Hematopoietic multipotent progenitor cell treated with erythropoietin and hydrocortisone succinate and interleukin-3 and kit ligand, for 17 days (in vitro differentiated cells): ENCODE data around the gene CST1.
"Not testable (repeated sequence)": the region's sequence is repeated elsewhere in the genome, so short reads cannot be mapped to it uniquely, and the experiment has no call there.

Experiments used
- DNase-seq: peaks from one replicate; pipeline ENCODE4 v3.0.0-alpha.2; 2015; ENCODE audit warnings: low spot score

Gene CST1

GRCh38 chr20:23754731-23755130 lies 4.0 kb upstream of the CST1 start:
- no peak for DNase-seq

DNA sequence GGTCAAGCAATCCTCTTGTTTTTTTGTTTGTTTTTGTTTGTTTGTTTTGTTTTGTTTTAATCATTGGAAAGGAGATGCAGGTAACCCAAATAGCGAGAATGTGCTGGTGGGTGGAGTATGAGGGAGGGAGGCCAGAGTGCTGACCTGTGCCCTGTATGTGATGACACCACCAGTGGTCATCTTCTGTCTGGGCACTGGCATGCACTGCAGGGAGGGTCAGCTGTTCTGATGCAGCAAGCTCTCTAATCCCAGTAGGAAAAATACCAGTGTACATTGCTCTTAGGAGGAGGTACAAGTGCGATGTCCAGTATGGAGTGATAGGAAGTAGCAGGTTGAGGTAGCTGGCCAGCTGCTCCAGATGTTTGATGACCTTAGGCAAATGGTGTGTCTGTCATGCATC lies 2.9 kb upstream of the CST1 start:
- DNase-seq: no peak

GRCh38 chr20:23753194-23753548 lies 2.4 kb upstream of the CST1 start:
- no peak for DNase-seq

- DNase-seq: no peak
Measured at GRCh38 chr20:23752481-23753193, 1.9 kb upstream of the CST1 start.

DNA sequence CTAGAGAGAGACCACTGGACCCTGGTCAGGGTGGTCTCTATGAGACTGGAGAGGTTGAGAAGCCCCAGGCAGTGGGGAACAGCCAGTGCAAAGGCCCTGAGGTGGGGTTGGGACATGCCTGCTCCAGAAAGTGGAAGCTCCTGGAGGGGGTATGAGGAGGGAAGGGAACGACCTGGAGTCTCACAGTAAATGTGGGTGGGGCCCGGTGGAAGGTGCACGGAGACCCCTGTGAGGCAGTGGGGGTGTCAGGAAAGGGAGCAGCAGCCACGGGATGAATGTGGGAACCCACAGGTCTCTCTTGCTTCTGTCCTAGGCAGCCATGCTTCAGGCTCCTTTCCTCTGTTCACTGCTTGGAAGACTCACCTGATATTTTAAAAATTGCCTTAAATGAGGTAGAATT lies 1.3 kb upstream of the CST1 start:
- no peak for DNase-seq

- DNase-seq: no peak
Measured at GRCh38 chr20:23749746-23750145, 989 bp downstream of the CST1 start.

GRCh38 chr20:23748975-23749374 lies 1.8 kb downstream of the CST1 start:
- DNase-seq: not testable (repeated sequence)

GRCh38 chr20:23747551-23747950 lies 3.2 kb downstream of the CST1 start:
- not testable (repeated sequence) for DNase-seq

GRCh38 chr20:23747092-23747491 lies 3.6 kb downstream of the CST1 start:
- not testable (repeated sequence) for DNase-seq

DNA sequence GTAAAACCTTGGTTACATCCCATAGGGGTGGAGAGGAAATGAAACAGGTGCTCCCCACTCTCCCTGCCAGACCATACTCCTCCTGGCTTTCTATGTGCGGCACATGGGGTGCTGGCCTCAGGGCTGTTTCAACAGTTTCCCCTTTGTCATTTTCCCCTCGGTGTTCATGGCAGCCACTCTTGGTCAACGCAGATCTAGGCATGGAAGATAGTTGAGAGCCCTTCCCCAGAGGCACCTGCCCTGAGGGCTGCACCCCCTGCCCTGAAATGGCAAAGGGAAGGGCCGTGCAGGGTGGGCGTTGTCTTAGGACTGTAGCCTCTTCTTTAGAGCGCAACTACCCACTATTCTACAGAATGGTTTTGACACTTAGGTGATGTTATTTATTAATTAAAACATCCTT lies 4.4 kb downstream of the CST1 start:
- no peak for DNase-seq

DNA sequence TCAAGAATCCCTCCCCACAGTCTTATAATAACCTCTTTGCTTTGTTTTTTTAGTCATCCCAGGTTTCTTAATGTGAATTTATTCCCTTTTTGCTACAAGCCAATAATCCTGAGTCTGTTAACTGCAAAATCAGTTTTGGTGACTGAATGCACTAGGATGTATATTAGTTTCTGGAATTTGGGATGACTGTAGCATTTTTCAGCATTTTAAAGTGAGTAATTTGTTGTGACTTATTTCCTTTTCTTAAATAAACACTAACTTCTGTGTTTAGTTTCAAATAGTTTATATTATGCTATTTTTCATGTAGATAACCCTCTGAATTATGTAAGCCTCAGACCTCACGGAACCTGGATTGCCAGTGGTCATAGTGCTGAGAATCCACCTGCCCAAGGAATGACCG lies 5.5 kb downstream of the CST1 start:
- no peak for DNase-seq

DNA sequence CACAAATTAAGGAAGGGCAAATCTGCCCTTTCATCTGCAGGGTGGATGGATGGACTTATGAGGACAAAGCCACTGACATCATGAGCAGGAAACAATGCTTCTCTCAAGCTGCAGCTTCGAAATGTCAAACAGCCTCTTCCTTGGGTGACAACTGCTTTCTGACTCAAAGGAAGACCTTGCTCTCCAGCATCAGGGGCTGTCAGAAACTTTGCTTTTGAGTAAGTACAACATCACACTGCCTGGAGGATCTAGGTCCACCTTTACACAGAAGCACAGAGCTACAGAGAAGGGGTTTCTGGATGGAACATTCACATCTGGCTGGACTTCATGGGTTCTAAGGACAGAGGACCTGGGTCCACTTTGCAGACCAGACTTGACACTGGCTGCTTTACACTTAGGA lies 5.9 kb downstream of the CST1 start:
- DNase-seq: no peak

- not testable (repeated sequence) for DNase-seq
Measured at GRCh38 chr20:23735391-23735790, 15.3 kb downstream of the CST1 start.

DNA sequence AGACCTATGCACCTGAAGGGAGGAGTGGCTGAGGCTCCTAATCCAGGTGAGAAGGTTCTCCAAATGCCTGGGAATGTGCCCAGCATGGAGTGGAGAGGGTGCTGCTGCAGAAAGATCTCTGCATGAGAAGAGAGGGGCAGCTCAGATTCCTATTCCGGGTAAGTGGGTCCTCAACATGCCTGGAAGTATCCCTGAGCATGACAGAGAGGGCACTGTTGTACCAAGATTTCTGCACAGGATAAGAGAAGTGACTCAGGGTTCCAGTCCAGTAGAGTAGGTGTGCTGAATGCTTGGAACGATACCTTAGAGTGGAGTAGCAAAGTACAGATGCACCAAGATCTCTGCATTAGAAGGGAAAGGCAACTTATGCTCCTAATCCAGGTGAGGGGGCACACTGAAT lies 15.8 kb downstream of the CST1 start:
- not testable (repeated sequence) for DNase-seq

- DNase-seq: not testable (repeated sequence)
Measured at GRCh38 chr20:23734440-23734839, 16.3 kb downstream of the CST1 start.

GRCh38 chr20:23727016-23727415 lies 23.7 kb downstream of the CST1 start:
- no peak for DNase-seq

- no peak for DNase-seq
Measured at GRCh38 chr20:23725102-23725501, 25.6 kb downstream of the CST1 start.

DNA sequence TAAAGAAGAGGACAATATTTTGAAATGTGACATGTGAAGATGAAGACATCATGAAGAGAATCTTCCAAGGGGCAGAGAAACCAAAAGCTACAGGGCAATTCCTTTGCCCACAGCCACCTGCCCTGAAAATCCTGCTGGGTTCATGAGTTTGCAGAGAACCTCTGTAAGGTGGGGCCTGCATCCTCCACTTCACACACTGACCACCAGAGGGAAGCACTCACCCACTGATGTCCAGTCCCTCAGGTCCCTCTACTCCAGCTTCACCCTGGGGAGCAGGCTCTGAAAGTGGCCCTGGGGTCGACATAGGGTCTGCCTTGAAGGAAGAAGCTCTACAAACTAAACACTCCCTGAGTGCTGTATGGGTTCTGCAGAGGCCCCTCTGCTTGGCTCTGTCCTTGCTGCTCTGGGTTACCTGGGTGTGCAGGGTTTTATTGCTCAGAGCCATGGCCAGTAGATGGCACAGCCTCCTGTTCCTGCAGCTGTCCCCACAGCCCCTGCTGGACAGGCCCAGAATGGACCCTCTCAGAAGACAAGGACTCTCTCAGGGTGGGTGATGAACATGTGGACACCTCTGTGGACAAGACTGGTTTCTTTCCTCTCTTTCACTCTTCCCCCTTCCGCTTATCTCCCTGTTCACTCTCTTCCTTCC lies 27.0 kb downstream of the CST1 start:
- DNase-seq: not testable (repeated sequence)

GRCh38 chr20:23722851-23723250 lies 27.9 kb downstream of the CST1 start:
- DNase-seq: not testable (repeated sequence)

DNA sequence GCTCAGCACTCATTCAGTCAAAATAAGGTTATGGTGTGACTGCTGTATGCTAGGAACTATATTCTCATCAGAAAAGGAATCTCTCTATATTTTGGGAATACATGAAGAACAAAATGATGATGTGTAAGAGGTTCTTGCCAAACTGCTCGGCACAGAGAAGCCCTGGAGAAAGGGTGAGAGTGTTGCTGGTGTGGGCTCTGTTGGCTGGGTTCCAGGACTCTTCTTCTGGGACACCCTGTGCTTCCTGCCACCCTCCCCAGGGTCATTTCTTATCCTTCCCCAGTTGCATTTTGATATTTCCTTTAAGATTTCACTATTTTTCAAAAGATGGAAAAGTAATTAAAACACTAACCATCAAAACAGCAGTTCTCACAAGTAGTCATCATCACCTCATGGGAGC lies 28.8 kb downstream of the CST1 start:
- no peak for DNase-seq

DNA sequence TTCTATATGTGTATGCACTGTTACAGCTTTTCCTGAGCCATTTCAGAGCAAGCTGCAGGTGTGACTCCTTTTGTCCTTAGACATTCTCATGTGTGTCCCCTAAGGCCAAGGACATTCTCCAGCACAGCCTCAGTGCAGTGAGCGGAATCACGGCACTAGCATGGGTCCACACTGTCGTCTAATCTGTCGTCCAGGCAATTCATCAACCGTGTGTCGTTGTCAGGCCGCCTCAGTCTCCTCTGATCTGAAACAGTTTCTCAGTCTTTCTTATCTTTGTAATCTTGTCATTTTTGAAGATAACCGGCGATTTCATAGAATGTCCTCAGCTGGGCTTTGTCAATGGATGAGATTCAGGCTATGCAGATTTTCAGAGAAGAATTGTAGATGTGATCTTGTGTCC lies 31.4 kb downstream of the CST1 start:
- DNase-seq: not testable (repeated sequence)

- not testable (repeated sequence) for DNase-seq
Measured at GRCh38 chr20:23711778-23712177, 39.0 kb downstream of the CST1 start.

DNA sequence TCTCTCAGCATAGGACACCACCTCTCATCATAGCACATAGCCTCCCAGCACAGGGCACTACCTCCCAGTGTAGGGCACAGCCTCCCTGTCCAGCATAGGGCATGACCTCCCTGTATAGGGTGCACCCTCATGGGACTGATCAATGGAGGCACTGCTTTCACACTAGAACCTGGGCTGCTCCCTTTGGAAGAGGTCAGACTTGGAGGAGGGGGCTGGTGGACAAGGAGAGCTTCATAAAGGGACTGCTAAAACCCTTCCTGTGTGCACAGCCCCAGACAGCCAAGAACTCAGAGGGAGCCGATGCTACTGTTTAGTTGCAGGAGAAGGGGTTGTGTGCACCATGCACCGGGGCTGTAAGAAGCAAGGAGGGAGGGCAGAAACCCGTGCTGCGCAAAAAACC lies 40.0 kb downstream of the CST1 start:
- DNase-seq: no peak

- no peak for DNase-seq
Measured at GRCh38 chr20:23705895-23706294, 44.8 kb downstream of the CST1 start.
